CD4-positive, alpha-beta T cell (primary cell): ENCODE results near the gene TIMM44. TPM values are rescaled to one million over a fixed set of nuclear protein-coding genes. Genes with fewer than 3 reads are reported as not detected.

Experiments used
- ATAC-seq: fragments of 200-7000 bp; cut with Tn5 transposase; one replicate; pipeline ENCODE4 v1.10.0; 2022; ENCODE audit warnings: mild to moderate bottlenecking; ENCODE audit not compliant: poor library complexity
- CTCF ChIA-PET: fragments of 350-600 bp; sonication (Branson Sonifier 250); formaldehyde crosslinking; loops from one replicate; lab custom pipeline; 2021; ENCODE audit warnings: antibody characterized with exemption, inconsistent platforms; lab: Charles Lee
- POLR2A ChIA-PET: fragments of 350-600 bp; sonication (Branson Sonifier 250); formaldehyde crosslinking; loops from one replicate; lab custom pipeline; 2021; ENCODE audit warnings: antibody characterized with exemption, inconsistent platforms; lab: Charles Lee
- DNase-seq, 14 experiments: peaks; one replicate each; pipeline ENCODE4 v3.0.0-alpha.2; 2013 to 2020; ENCODE audit warnings: mixed read lengths in 2 of 14
- H3K27ac ChIP-seq, 2 donors: one replicate each; pipeline versions ENCODE4 v1.5.1 to v1.7.0; 2013; ENCODE audit warnings: low read length in 2 of 2, low read depth in 1 of 2, mild to moderate bottlenecking in 1 of 2
- H3K27me3 ChIP-seq, 2 experiments: 1 replicate in 1 of 2; 2 replicates in 1 of 2; pipeline versions ENCODE4 v1.6.1 to v1.7.0; 2013; ENCODE audit warnings: low read length in 2 of 2, control low read depth in 1 of 2, mild to moderate bottlenecking in 1 of 2, moderate library complexity in 1 of 2; ENCODE audit not compliant: insufficient read depth in 2 of 2, control insufficient read depth in 1 of 2
- H3K36me3 ChIP-seq: one replicate; pipeline ENCODE4 v1.6.1; 2013; ENCODE audit warnings: low read length, control low read depth; ENCODE audit not compliant: insufficient read depth
- H3K4me1 ChIP-seq: one replicate; pipeline ENCODE4 v1.6.1; 2013; ENCODE audit warnings: low read length, control low read depth; ENCODE audit not compliant: insufficient read depth
- H3K4me3 ChIP-seq: one replicate; pipeline ENCODE4 v1.5.1; 2013; ENCODE audit warnings: mild to moderate bottlenecking, low read length, moderate library complexity
- H3K9me3 ChIP-seq, 2 experiments: 1 replicate in 1 of 2; 2 replicates in 1 of 2; pipeline versions ENCODE4 v1.6.1 to v1.7.0; 2013; ENCODE audit warnings: low read length in 2 of 2, mild to moderate bottlenecking in 2 of 2, control low read depth in 1 of 2, moderate library complexity in 1 of 2; ENCODE audit not compliant: control insufficient read depth in 1 of 2, insufficient read depth in 1 of 2
- H3K27ac Mint-ChIP-seq: one replicate; pipeline ENCODE4 v1.8.0; 2020; ENCODE audit warnings: mixed read lengths
- H3K27me3 Mint-ChIP-seq: one replicate; pipeline ENCODE4 v1.8.0; 2021; ENCODE audit warnings: mixed read lengths
- H3K36me3 Mint-ChIP-seq: one replicate; pipeline ENCODE4 v1.8.0; 2021; ENCODE audit warnings: low read depth, mixed read lengths
- H3K4me1 Mint-ChIP-seq: one replicate; pipeline ENCODE4 v1.8.0; 2021; ENCODE audit warnings: low read depth, mixed read lengths
- H3K4me3 Mint-ChIP-seq: one replicate; pipeline ENCODE4 v1.8.0; 2020; ENCODE audit warnings: mild to moderate bottlenecking, mixed read lengths
- H3K9me3 Mint-ChIP-seq: one replicate; pipeline ENCODE4 v1.8.0; 2020; ENCODE audit warnings: mixed read lengths
- CTCF ChIP-seq: fragments of 200-600 bp; IDR thresholded peaks from one replicate; pipeline ENCODE4 v1.8.0; 2022; ENCODE audit warnings: antibody characterized with exemption, mild to moderate bottlenecking
- intact Hi-C, 2 experiments: fragments of 100-400 bp; cut with DNase I in 1 of 2; cut with micrococcal nuclease in 1 of 2; formaldehyde crosslinking; loops; one replicate each; pipeline versions ENCODE4 v1.15.1 to v1.9.0; 2023 to 2025; cut with DNase I, micrococcal nuclease
- total RNA-seq, 174 experiments: library from RNA in 2 of 174; stranded (reverse) in 2 of 174; gene quantifications; one replicate each; pipeline ENCODE4 v1.2.3 and lab custom pipeline; 2021 to 2026

The TIMM44 gene
- total RNA-seq, 2 experiments from 2014 or later: 83.9 to 85.0 TPM

GRCh38 chr19:7888826-7889217, 54.6 kb downstream of the TIMM44 start:
- no peak overlapping the region for H3K4me3 Mint-ChIP-seq
- H3K36me3 Mint-ChIP-seq: no peaks in the 10 kb centered on the region
- DNase-seq (no peak), ATAC-seq (no peak)
- Histone ChIP-seq H3K4me1 (peaks cover 9% of the 10 kb centered on the region), H3K27ac (no peak overlapping the region), H3K4me3 (no peak overlapping the region), H3K27me3 (peaks cover 18 to 19% of the 10 kb centered on the region in 2 experiments), H3K9me3 (peaks cover 0 to 4% of the 10 kb centered on the region in 2 experiments), H3K36me3 (no peaks in the 10 kb centered on the region)
- ChIA-PET CTCF (interaction anchor here (0.6 kb wide), 1 partner anchor 27 kb away, joined by 3 read pairs; no protein-coding TSS in a partner anchor), POLR2A (no interaction called here)
- no peaks in the 10 kb centered on the region for H3K4me1 Mint-ChIP-seq
- intact Hi-C loops: no loop called here
- TF ChIP-seq CTCF: no peak
- no peaks in the 10 kb centered on the region for H3K9me3 Mint-ChIP-seq
- H3K27me3 Mint-ChIP-seq: peaks cover 15% of the 10 kb centered on the region
- H3K27ac Mint-ChIP-seq: no peak overlapping the region

GRCh38 chr19:7888145-7888825, 55.2 kb downstream of the TIMM44 start, which contains the start of gene LRRC8E:
Gene LRRC8E, plus strand, starts transcription at chr19:7888510. Its CDS starts 7,094 bp downstream, at chr19:7895604.
- H3K9me3 ChIP-seq: peaks cover 0 to 4% of the 10 kb centered on the region in 2 experiments
- Mint-ChIP-seq H3K4me1 (no peaks in the 10 kb centered on the region), H3K9me3 (no peaks in the 10 kb centered on the region), H3K27ac (no peak within 1 kb of the TSS), H3K4me3 (no peak within 1 kb of the TSS), H3K36me3 (no peaks in the 10 kb centered on the region), H3K27me3 (peaks cover 14% of the 10 kb centered on the region)
- H3K4me1 ChIP-seq: peaks cover 9% of the 10 kb centered on the region
- ChIA-PET POLR2A (no interaction called here), CTCF (no interaction called here)
- peak in 6 of 14 experiments; percentile 35 to 53 (median 50) for DNase-seq
- TF ChIP-seq CTCF: no peak
- no peak within 1 kb of the TSS for H3K4me3 ChIP-seq
- H3K27me3 ChIP-seq: peaks cover 16 to 18% of the 10 kb centered on the region in 2 experiments
- ATAC-seq: peak; percentile 61
- intact Hi-C loops: no loop called here
- H3K27ac ChIP-seq: no peak within 1 kb of the TSS
- H3K36me3 ChIP-seq: no peaks in the 10 kb centered on the region

- H3K4me3 ChIP-seq: no peak overlapping the region
- intact Hi-C loops: no loop called here
- no peak for TF ChIP-seq CTCF
- Mint-ChIP-seq H3K4me3 (no peak overlapping the region), H3K36me3 (no peaks in the 10 kb centered on the region), H3K27ac (no peak overlapping the region), H3K27me3 (peaks cover 14% of the 10 kb centered on the region), H3K9me3 (no peaks in the 10 kb centered on the region), H3K4me1 (no peaks in the 10 kb centered on the region)
- no peaks in the 10 kb centered on the region for H3K36me3 ChIP-seq
- ATAC-seq: no peak
- peaks cover 16 to 18% of the 10 kb centered on the region in 2 experiments for H3K27me3 ChIP-seq
- H3K9me3 ChIP-seq: peaks cover 0 to 4% of the 10 kb centered on the region in 2 experiments
- H3K4me1 ChIP-seq: peaks cover 9% of the 10 kb centered on the region
- CTCF ChIA-PET: no interaction called here
- POLR2A ChIA-PET: no interaction called here
- no peak overlapping the region for H3K27ac ChIP-seq
- DNase-seq: no peak
Observed at GRCh38 chr19:7887408-7888144, 55.9 kb downstream of the TIMM44 start.
